SK-N-SH treated with all-trans-retinoic acid at 6 μM for 48 hours (cell line): ENCODE results near the gene ADRA1B.

Experiments
- ATAC-seq: fragments of 200-7000 bp; cut with Tn5 transposase; 3 replicates; pipeline ENCODE4 v1.9.1; 2020; ENCODE audit warnings: mild to moderate bottlenecking, moderate library complexity
- ARNTL ChIP-seq: fragments of 450-650 bp; formaldehyde crosslinking; IDR thresholded peaks from 2 replicates; pipeline ENCODE4 v1.5.0; 2020; ENCODE audit warnings: low read depth, mild to moderate bottlenecking, moderate library complexity, borderline replicate concordance
- BACH2 ChIP-seq: fragments of 250-450 bp; sonication (Bioruptor Pico); IDR thresholded peaks from 2 replicates; pipeline ENCODE4 v1.9.0; 2021; ENCODE audit warnings: mild to moderate bottlenecking, borderline replicate concordance
- CSDC2 ChIP-seq: fragments of 250-450 bp; sonication (Bioruptor Pico); IDR thresholded peaks from 2 replicates; pipeline ENCODE4 v1.5.0; 2020; ENCODE audit warnings: mild to moderate bottlenecking, moderate library complexity
- ESRRG ChIP-seq: fragments of 250-450 bp; sonication (Bioruptor Pico); IDR thresholded peaks from 2 replicates; pipeline ENCODE4 v1.6.1; 2021; ENCODE audit warnings: mild to moderate bottlenecking
- GLIS3 ChIP-seq: fragments of 250-450 bp; sonication (Bioruptor Pico); IDR thresholded peaks from 2 replicates; pipeline ENCODE4 v1.5.0; 2020; ENCODE audit warnings: mild to moderate bottlenecking, moderate library complexity
- ISL1 ChIP-seq: fragments of 250-450 bp; sonication (Bioruptor Pico); IDR thresholded peaks from 2 replicates; pipeline ENCODE4 v2.1.2; 2022; ENCODE audit warnings: mild to moderate bottlenecking, moderate library complexity
- OSR1 ChIP-seq: fragments of 250-450 bp; sonication (Bioruptor Pico); IDR thresholded peaks from 2 replicates; pipeline ENCODE4 v1.8.0; 2022; ENCODE audit warnings: moderate library complexity, mild to moderate bottlenecking, inconsistent platforms
- PPARA ChIP-seq: fragments of 250-450 bp; sonication (Bioruptor Pico); IDR thresholded peaks from 2 replicates; pipeline ENCODE4 v1.5.0; 2020; ENCODE audit warnings: mild to moderate bottlenecking, borderline replicate concordance
- RARB ChIP-seq: fragments of 250-450 bp; sonication (Bioruptor Pico); IDR thresholded peaks from 2 replicates; pipeline ENCODE4 v1.8.0; 2021; ENCODE audit warnings: mild to moderate bottlenecking, moderate library complexity
- SNAI2 ChIP-seq: fragments of 250-450 bp; sonication (Bioruptor Pico); IDR thresholded peaks from 2 replicates; pipeline ENCODE4 v1.5.0; 2020; ENCODE audit warnings: mild to moderate bottlenecking, moderate library complexity
- TCF4 ChIP-seq: fragments of 250-450 bp; sonication (Bioruptor Pico); IDR thresholded peaks from 2 replicates; pipeline ENCODE4 v1.8.0; 2021; ENCODE audit warnings: mild to moderate bottlenecking, moderate library complexity, borderline replicate concordance
- TOX ChIP-seq: fragments of 250-450 bp; sonication (Bioruptor Pico); IDR thresholded peaks from 2 replicates; pipeline ENCODE4 v1.8.0; 2021; ENCODE audit warnings: mild to moderate bottlenecking, moderate library complexity, borderline replicate concordance
- ZC3H10 ChIP-seq: fragments of 250-450 bp; sonication (Bioruptor Pico); IDR thresholded peaks from 2 replicates; pipeline ENCODE4 v1.5.1; 2021; ENCODE audit warnings: mild to moderate bottlenecking, moderate library complexity
- ZFP3 ChIP-seq: fragments of 250-450 bp; sonication (Bioruptor Pico); IDR thresholded peaks from 2 replicates; pipeline ENCODE4 v1.5.0; 2020; ENCODE audit warnings: mild to moderate bottlenecking, moderate library complexity
- ZFP30 ChIP-seq: fragments of 450-650 bp; formaldehyde crosslinking; IDR thresholded peaks from 2 replicates; pipeline ENCODE4 v1.5.0; 2022; ENCODE audit warnings: mild to moderate bottlenecking, moderate library complexity
- ZNF565 ChIP-seq: fragments of 450-650 bp; formaldehyde crosslinking; conservative IDR thresholded peaks from 2 replicates; pipeline ENCODE4 v1.5.0; 2020; ENCODE audit warnings: low read depth, mild to moderate bottlenecking, moderate library complexity
- ZNF70 ChIP-seq: fragments of 450-650 bp; formaldehyde crosslinking; IDR thresholded peaks from 2 replicates; pipeline ENCODE4 v1.5.0; 2020; ENCODE audit warnings: mild to moderate bottlenecking, moderate library complexity
- ZNF8 ChIP-seq: fragments of 450-650 bp; formaldehyde crosslinking; IDR thresholded peaks from 2 replicates; pipeline ENCODE4 v1.5.0; 2020; ENCODE audit warnings: mild to moderate bottlenecking, moderate library complexity
- TF ChIP-seq, protein P1 (sequence below): fragments of 250-450 bp; sonication (Bioruptor Pico); IDR thresholded peaks from 2 replicates; pipeline ENCODE4 v1.5.1; 2020; ENCODE audit warnings: low read depth, mild to moderate bottlenecking, moderate library complexity
- TF ChIP-seq, protein P2 (sequence below): fragments of 250-450 bp; sonication (Bioruptor Pico); IDR thresholded peaks from 2 replicates; pipeline ENCODE4 v1.8.0; 2021; ENCODE audit warnings: low read depth, mild to moderate bottlenecking, moderate library complexity, borderline replicate concordance
- TF ChIP-seq, protein P3 (sequence below): fragments of 250-450 bp; sonication (Bioruptor Pico); IDR thresholded peaks from 2 replicates; pipeline ENCODE4 v1.5.1; 2021; ENCODE audit warnings: mild to moderate bottlenecking, moderate library complexity
- TF ChIP-seq, protein P4 (sequence below): fragments of 250-450 bp; sonication (Bioruptor Pico); IDR thresholded peaks from 2 replicates; pipeline ENCODE4 v1.8.0; 2020; ENCODE audit warnings: mild to moderate bottlenecking, moderate library complexity, borderline replicate concordance

The ADRA1B gene

DNA sequence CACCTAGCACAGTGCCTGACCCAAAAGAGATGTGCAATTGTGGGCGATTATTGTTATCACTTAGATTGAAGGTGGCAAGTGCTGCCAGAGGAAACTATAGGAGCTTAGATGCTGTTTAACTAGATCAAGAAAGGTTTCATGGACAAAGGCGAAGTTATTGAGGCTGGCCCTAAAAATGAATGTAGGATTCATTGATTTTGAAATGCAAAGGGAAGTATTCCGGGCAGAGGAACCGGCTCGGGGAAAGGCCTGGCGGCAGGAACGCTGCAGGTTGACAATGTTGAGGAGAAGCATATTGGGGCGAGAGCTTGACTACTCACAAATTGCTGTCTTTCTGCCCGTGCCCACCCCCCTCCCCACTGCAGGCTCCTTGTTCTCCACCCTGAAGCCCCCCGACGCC lies 55.2 kb downstream of the ADRA1B start:
- TF ChIP-seq OSR1 (no peak), RARB (CRISPR knock-in tag) (no peak), ZFP30 (CRISPR knock-in tag) (no peak), GLIS3 (CRISPR knock-in tag) (no peak), ISL1 (no peak), TOX (no peak), TCF4 (CRISPR knock-in tag) (no peak), ZNF565 (CRISPR knock-in tag) (no peak), PPARA (CRISPR knock-in tag) (no peak), ZFP3 (CRISPR knock-in tag) (no peak), ZNF70 (CRISPR knock-in tag) (no peak), ZC3H10 (CRISPR knock-in tag) (no peak), CSDC2 (CRISPR knock-in tag) (no peak), ARNTL (no peak), BACH2 (CRISPR knock-in tag) (no peak), SNAI2 (CRISPR knock-in tag) (no peak), ZNF8 (no peak)
- TF ChIP-seq, protein P1, sequence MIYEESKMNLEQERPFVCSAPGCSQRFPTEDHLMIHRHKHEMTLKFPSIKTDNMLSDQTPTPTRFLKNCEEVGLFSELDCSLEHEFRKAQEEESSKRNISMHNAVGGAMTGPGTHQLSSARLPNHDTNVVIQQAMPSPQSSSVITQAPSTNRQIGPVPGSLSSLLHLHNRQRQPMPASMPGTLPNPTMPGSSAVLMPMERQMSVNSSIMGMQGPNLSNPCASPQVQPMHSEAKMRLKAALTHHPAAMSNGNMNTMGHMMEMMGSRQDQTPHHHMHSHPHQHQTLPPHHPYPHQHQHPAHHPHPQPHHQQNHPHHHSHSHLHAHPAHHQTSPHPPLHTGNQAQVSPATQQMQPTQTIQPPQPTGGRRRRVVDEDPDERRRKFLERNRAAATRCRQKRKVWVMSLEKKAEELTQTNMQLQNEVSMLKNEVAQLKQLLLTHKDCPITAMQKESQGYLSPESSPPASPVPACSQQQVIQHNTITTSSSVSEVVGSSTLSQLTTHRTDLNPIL, result no peak
- TF ChIP-seq, protein P2, sequence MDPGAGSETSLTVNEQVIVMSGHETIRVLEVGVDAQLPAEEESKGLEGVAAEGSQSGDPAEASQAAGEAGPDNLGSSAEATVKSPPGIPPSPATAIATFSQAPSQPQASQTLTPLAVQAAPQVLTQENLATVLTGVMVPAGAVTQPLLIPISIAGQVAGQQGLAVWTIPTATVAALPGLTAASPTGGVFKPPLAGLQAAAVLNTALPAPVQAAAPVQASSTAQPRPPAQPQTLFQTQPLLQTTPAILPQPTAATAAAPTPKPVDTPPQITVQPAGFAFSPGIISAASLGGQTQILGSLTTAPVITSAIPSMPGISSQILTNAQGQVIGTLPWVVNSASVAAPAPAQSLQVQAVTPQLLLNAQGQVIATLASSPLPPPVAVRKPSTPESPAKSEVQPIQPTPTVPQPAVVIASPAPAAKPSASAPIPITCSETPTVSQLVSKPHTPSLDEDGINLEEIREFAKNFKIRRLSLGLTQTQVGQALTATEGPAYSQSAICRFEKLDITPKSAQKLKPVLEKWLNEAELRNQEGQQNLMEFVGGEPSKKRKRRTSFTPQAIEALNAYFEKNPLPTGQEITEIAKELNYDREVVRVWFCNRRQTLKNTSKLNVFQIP (CRISPR knock-in tag), result no peak
- ATAC-seq, result no peak

DNA sequence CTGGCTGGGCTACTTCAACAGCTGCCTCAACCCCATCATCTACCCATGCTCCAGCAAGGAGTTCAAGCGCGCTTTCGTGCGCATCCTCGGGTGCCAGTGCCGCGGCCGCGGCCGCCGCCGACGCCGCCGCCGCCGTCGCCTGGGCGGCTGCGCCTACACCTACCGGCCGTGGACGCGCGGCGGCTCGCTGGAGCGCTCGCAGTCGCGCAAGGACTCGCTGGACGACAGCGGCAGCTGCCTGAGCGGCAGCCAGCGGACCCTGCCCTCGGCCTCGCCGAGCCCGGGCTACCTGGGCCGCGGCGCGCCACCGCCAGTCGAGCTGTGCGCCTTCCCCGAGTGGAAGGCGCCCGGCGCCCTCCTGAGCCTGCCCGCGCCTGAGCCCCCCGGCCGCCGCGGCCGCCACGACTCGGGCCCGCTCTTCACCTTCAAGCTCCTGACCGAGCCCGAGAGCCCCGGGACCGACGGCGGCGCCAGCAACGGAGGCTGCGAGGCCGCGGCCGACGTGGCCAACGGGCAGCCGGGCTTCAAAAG lies 55.7 kb downstream of the ADRA1B start:
- no peak for TF ChIP-seq PPARA (CRISPR knock-in tag)
- TF ChIP-seq, all 23 proteins: peak for 0
- no peak for ATAC-seq

DNA sequence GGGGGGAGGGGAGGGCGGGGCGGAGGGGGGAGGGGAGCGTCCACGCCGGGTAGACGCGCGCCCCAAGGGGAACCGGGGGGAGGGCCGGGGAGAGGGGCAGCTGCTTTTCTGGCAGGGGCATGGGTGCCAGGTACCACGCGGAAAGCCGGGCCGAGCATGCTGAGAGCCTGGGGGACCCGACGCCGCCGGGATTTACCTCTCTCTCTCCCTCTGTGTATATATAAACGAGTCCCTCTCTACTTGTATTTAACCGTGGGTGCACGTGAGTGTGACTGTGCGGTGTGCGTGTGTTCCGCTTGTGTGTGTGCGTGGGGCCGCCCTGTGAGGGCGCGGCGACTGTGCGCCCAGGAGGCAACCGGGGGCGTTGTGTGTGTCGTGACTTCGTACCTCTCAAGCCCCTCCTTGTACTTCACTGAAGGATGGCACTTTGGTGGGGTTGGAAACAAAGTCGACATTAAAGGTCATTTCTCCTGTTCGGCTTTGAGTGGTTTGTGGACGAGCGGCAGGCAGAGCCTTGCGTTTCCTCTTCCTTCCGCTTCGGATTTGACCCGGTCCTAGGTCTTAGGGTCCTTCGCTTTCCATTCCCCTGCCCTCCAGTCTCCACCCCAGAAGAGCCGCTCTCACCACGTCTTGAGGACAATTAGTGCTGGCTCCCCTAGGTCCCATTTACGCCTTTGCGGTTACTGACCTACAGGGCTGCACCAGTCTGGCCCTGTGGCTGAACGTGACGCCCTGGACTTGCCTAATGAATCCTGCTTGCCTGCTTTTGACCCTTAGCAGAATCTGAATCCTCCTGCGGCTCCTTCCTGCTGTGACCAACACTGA lies 56.5 kb downstream of the ADRA1B start:
- no peak for ATAC-seq
- TF ChIP-seq, protein P3, sequence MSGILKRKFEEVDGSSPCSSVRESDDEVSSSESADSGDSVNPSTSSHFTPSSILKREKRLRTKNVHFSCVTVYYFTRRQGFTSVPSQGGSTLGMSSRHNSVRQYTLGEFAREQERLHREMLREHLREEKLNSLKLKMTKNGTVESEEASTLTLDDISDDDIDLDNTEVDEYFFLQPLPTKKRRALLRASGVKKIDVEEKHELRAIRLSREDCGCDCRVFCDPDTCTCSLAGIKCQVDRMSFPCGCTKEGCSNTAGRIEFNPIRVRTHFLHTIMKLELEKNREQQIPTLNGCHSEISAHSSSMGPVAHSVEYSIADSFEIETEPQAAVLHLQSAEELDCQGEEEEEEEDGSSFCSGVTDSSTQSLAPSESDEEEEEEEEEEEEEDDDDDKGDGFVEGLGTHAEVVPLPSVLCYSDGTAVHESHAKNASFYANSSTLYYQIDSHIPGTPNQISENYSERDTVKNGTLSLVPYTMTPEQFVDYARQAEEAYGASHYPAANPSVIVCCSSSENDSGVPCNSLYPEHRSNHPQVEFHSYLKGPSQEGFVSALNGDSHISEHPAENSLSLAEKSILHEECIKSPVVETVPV (CRISPR knock-in tag), result no peak
- no peak for TF ChIP-seq GLIS3 (CRISPR knock-in tag)
- TF ChIP-seq, all 23 proteins: peak for 0

DNA sequence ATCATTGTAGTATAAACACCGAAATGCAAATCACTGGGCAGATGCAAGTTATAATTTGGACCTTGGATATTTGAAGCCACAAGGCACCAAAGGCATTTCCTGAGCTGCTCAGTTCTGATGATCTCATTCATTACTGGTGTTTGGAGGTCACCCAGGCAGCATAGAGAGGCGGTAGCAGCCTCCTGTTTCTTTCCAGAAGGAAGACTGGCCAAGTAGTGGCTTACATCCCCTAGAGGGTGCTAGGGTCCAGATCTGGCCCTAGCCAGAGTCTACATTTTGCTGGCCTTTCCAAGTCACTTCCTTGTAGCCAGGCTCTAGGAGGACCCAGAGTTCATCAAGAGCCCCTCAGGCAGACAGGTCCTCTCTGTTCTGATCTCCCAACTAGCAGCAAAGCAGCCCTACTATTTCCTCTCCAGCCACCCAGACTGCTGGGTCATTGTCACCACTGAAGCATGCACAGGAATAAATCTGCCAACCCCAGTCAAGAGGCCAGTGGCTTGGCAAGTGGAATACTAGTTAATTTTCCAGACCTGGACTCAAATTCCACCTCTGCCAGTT lies 59.3 kb downstream of the ADRA1B start:
- peak; percentile 97 for ATAC-seq
- TF ChIP-seq RARB (CRISPR knock-in tag) (no peak), TOX (no peak), ISL1 (no peak), BACH2 (CRISPR knock-in tag) (no peak), CSDC2 (CRISPR knock-in tag) (no peak), ZNF8 (no peak), ZNF565 (CRISPR knock-in tag) (no peak), GLIS3 (CRISPR knock-in tag) (no peak), ARNTL (no peak), ZNF70 (CRISPR knock-in tag) (no peak), TCF4 (CRISPR knock-in tag) (no peak), SNAI2 (CRISPR knock-in tag) (no peak), ZC3H10 (CRISPR knock-in tag) (no peak), ESRRG (no peak)
- TF ChIP-seq, protein P1, result no peak
- TF ChIP-seq, protein P2 (CRISPR knock-in tag), result no peak
- TF ChIP-seq, protein P3 (CRISPR knock-in tag), result no peak
- TF ChIP-seq, protein P4, sequence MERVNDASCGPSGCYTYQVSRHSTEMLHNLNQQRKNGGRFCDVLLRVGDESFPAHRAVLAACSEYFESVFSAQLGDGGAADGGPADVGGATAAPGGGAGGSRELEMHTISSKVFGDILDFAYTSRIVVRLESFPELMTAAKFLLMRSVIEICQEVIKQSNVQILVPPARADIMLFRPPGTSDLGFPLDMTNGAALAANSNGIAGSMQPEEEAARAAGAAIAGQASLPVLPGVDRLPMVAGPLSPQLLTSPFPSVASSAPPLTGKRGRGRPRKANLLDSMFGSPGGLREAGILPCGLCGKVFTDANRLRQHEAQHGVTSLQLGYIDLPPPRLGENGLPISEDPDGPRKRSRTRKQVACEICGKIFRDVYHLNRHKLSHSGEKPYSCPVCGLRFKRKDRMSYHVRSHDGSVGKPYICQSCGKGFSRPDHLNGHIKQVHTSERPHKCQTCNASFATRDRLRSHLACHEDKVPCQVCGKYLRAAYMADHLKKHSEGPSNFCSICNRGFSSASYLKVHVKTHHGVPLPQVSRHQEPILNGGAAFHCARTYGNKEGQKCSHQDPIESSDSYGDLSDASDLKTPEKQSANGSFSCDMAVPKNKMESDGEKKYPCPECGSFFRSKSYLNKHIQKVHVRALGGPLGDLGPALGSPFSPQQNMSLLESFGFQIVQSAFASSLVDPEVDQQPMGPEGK, result no peak
